ENCODE measurements around the gene ZNF326. TPM values are rescaled to one million over a fixed set of nuclear protein-coding genes. Genes with fewer than 3 reads are reported as not detected.

Gene ZNF326
- total RNA-seq, 1 experiment from 2014 or later = 39.0 TPM

DNA sequence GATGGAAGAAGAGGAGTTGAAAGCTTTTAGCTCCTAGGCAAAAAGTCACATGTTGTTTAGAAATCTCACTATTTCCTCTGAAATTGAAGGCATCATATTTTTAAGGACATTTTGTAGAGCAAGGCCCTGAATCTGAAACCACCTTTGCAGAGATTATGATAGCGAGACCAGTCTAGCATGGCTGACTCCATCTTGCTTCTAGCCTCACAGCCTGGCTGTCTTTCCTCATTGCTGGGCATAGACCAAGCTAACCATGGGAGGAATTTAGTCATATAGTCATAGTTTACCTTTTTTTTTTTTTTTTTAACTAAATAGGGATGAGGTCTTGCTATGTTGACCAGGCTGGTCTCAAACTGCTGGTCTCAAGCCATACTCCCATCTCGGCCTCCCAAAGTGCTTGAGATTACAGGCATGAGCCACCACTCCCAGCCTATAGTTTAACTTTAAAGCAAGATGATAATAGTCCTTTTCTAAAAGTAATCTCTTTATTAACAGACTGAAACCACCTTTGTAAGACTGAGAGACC is 42.2 kb upstream of the ZNF326 start:
- Mint-ChIP-seq H3K27me3 (ENCODE audit: low read depth) (peaks cover 2% of the 10 kb centered on the region; the same call in 1 of the 2 replicates), H3K36me3 (ENCODE audit: insufficient read depth in 1 of 3, low read depth in 3 of 3) (no peaks in the 10 kb centered on the region; a peak in 1 of 7 replicates), H3K4me3 (no peak overlapping the region), H3K27ac (no peak overlapping the region; a peak in 1 of 7 replicates), H3K9me3 (no peaks in the 10 kb centered on the region; a peak in 1 of 5 replicates), H3K4me1 (peaks cover 49 to 51% of the 10 kb centered on the region in 2 experiments)
- H3K9ac ChIP-seq (ENCODE audit: extremely low read depth, insufficient read length, low read length) = no peak overlapping the region
- H4K8ac ChIP-seq (replicated peaks; ENCODE audit: insufficient read length, low read depth, low read length) = no peak overlapping the region
- H2BK120ac ChIP-seq (ENCODE audit: low read depth, low read length, poor library complexity, severe bottlenecking) = no peak overlapping the region
- H2BK15ac ChIP-seq (ENCODE audit: low read depth, low read length) = no peak overlapping the region
- H3K9me3 ChIP-seq (ENCODE audit: control insufficient read depth, low read depth, low read length) = no peaks in the 10 kb centered on the region
- H4K5ac ChIP-seq (ENCODE audit: insufficient read length, low read depth, low read length) = no peak overlapping the region
- peaks cover 10% of the 10 kb centered on the region for H3K4me1 ChIP-seq (ENCODE audit: insufficient read depth, low read length)
- H2BK5ac ChIP-seq (ENCODE audit: insufficient read length, low read length) = no peak overlapping the region
- no peaks in the 10 kb centered on the region for H3K27me3 ChIP-seq (ENCODE audit: insufficient read depth, low read length)
- no peaks in the 10 kb centered on the region for H3K79me1 ChIP-seq (ENCODE audit: insufficient read depth, low read depth, low read length, poor library complexity, severe bottlenecking)
- no peak overlapping the region for H2AK5ac ChIP-seq (ENCODE audit: insufficient read length, low read length)
- no peak overlapping the region for H3K56ac ChIP-seq (ENCODE audit: insufficient read length, low read depth, low read length)
- no peak overlapping the region for H4K91ac ChIP-seq (ENCODE audit: insufficient read length, low read depth, low read length)
- H3K14ac ChIP-seq (ENCODE audit: insufficient read depth, low read length) = no peak overlapping the region; the same call in 1 of the 2 replicates
- H2AFZ ChIP-seq (ENCODE audit: low read length) = no peak overlapping the region
- H4K20me1 ChIP-seq (ENCODE audit: control insufficient read depth, insufficient read depth, insufficient read length) = no peaks in the 10 kb centered on the region
- DNase-seq = no peak
- no peaks in the 10 kb centered on the region for H3K23me2 ChIP-seq (ENCODE audit: insufficient read length, low read depth, low read length, poor library complexity, severe bottlenecking)
- H3T11ph ChIP-seq (ENCODE audit: low read length) = no peak overlapping the region
- H2BK20ac ChIP-seq (ENCODE audit: low read depth, low read length, poor library complexity, severe bottlenecking) = no peak overlapping the region
- H3K18ac ChIP-seq (ENCODE audit: insufficient read length, low read depth, low read length) = no peak overlapping the region
- no peak overlapping the region for H3K4ac ChIP-seq (ENCODE audit: low read depth, low read length)
- H3K4me2 ChIP-seq (ENCODE audit: insufficient read depth, insufficient read length, low read length) = no peak overlapping the region
- no peaks in the 10 kb centered on the region for H3K79me2 ChIP-seq (ENCODE audit: insufficient read depth, low read length)
- TF ChIP-seq, protein P1, sequence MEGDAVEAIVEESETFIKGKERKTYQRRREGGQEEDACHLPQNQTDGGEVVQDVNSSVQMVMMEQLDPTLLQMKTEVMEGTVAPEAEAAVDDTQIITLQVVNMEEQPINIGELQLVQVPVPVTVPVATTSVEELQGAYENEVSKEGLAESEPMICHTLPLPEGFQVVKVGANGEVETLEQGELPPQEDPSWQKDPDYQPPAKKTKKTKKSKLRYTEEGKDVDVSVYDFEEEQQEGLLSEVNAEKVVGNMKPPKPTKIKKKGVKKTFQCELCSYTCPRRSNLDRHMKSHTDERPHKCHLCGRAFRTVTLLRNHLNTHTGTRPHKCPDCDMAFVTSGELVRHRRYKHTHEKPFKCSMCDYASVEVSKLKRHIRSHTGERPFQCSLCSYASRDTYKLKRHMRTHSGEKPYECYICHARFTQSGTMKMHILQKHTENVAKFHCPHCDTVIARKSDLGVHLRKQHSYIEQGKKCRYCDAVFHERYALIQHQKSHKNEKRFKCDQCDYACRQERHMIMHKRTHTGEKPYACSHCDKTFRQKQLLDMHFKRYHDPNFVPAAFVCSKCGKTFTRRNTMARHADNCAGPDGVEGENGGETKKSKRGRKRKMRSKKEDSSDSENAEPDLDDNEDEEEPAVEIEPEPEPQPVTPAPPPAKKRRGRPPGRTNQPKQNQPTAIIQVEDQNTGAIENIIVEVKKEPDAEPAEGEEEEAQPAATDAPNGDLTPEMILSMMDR (conservative IDR thresholded peaks at IDR 0.05) = no peak
- WGBS (ENCODE audit: extremely low coverage, insufficient read length, low lambda C conversion rate) = no CpG with 5 or more reads among the region's 2 CpGs
- no peak overlapping the region for H3K27ac ChIP-seq (ENCODE audit: insufficient read length, low read depth, low read length)
- H3K23ac ChIP-seq (ENCODE audit: insufficient read length, low read depth, low read length) = no peak overlapping the region
- no peak overlapping the region for H2BK12ac ChIP-seq (ENCODE audit: insufficient read length, low read depth, low read length)

Data from H9 (cell line).